Subcutaneous adipose tissue (tissue), 4 donors: ENCODE results near the gene LRCH1. TPM values are rescaled to one million over a fixed set of nuclear protein-coding genes. Genes with fewer than 3 reads are reported as not detected.

Source experiments
- CTCF ChIP-seq: fragments of 450-650 bp; IDR thresholded peaks from one replicate; pipeline ENCODE4 v1.5.1; 2016; ENCODE audit warnings: low read depth, mild to moderate bottlenecking, control low read depth, antibody characterized with exemption, moderate library complexity
- small RNA-seq: library from RNA; depleted of rRNA; stranded (forward); fragments of <200 nt; gene quantifications from one replicate; pipeline ENCODE3, GENCODE V24; 2016
- total RNA-seq, 4 donors: library from RNA; depleted of rRNA; stranded (reverse); fragments of >200 nt; gene quantifications; one replicate each; pipeline ENCODE4 v1.1.0, GENCODE V29; 2016

Gene LRCH1
- total RNA-seq, 4 donors from 2014 or later: 18.9 to 27.5 (median 25.7) TPM

- TF ChIP-seq CTCF: no peak
Observed at GRCh38 chr13:46796515-46797474, 243.8 kb downstream of the LRCH1 start, which contains the start of gene ESD. Gene ESD, minus strand, starts transcription at chr13:46797161. Its CDS starts 5,748 bp downstream, at chr13:46791413.

GRCh38 chr13:46797501-46798237 is 244.7 kb downstream of the LRCH1 start:
- TF ChIP-seq CTCF: no peak

GRCh38 chr13:46799139-46799538 is 246.2 kb downstream of the LRCH1 start:
- TF ChIP-seq CTCF: no peak

- TF ChIP-seq CTCF: no peak
Observed at GRCh38 chr13:46801858-46802257, 248.9 kb downstream of the LRCH1 start.

Small RNAs within 50 kb of the gene (small RNA-seq; reads per million reads assigned to genes)
- not detected for gene AL359880.1

Other genes with a start within 250 kb of the LRCH1 start
- gene RUBCNL, start 165.9 kb upstream of the LRCH1 start, total RNA-seq: 10 to 100 TPM in 1 of 4 donors, 1 to 10 TPM in 2, under 1 TPM in 1; 0.94 to 12.7 (median 5.5) TPM
- gene ESD, start 244.0 kb downstream of the LRCH1 start, total RNA-seq: 100 to 1,000 TPM; 105 to 187 (median 146) TPM